Femur (tissue), 1 donor: ENCODE results near the gene DCLK3.

Experiments
- DNase-seq: peaks from one replicate; pipeline ENCODE4 v3.0.0-alpha.2; 2017

Gene DCLK3

GRCh38 chr3:36763850-36764703, at the start of gene DCLK3:
TSS of gene DCLK3 (minus strand) at chr3:36764553. CDS start at chr3:36764263, 290 bp downstream.
- DNase-seq = peak; percentile 40

- DNase-seq = no peak
Measured at GRCh38 chr3:36813305-36813704, 49.0 kb upstream of the DCLK3 start.

- no peak for DNase-seq
Measured at GRCh38 chr3:36812240-36812639, 47.9 kb upstream of the DCLK3 start.

GRCh38 chr3:36811768-36812167, 47.4 kb upstream of the DCLK3 start:
- DNase-seq = no peak

GRCh38 chr3:36804295-36805055, 40.1 kb upstream of the DCLK3 start:
- DNase-seq = no peak

- DNase-seq = no peak
Measured at GRCh38 chr3:36803091-36803791, 38.9 kb upstream of the DCLK3 start.

GRCh38 chr3:36800533-36801116, 36.3 kb upstream of the DCLK3 start:
- no peak for DNase-seq

GRCh38 chr3:36796881-36797280, 32.5 kb upstream of the DCLK3 start:
- no peak for DNase-seq

- no peak for DNase-seq
Measured at GRCh38 chr3:36796161-36796560, 31.8 kb upstream of the DCLK3 start.

- no peak for DNase-seq
Measured at GRCh38 chr3:36795622-36796021, 31.3 kb upstream of the DCLK3 start.

GRCh38 chr3:36792342-36792741, 28.0 kb upstream of the DCLK3 start:
- DNase-seq = no peak

- no peak for DNase-seq
Measured at GRCh38 chr3:36790765-36791164, 26.4 kb upstream of the DCLK3 start.

- DNase-seq = no peak
Measured at GRCh38 chr3:36786921-36787890, 22.9 kb upstream of the DCLK3 start.

- no peak for DNase-seq
Measured at GRCh38 chr3:36784138-36784635, 19.8 kb upstream of the DCLK3 start.

- no peak for DNase-seq
Measured at GRCh38 chr3:36777424-36778218, 13.3 kb upstream of the DCLK3 start.

- no peak for DNase-seq
Measured at GRCh38 chr3:36776436-36776835, 12.1 kb upstream of the DCLK3 start.

- DNase-seq = no peak
Measured at GRCh38 chr3:36774052-36774451, 9.7 kb upstream of the DCLK3 start.

GRCh38 chr3:36771931-36772330, 7.6 kb upstream of the DCLK3 start:
- DNase-seq = no peak

GRCh38 chr3:36769926-36770325, 5.6 kb upstream of the DCLK3 start:
- DNase-seq = no peak

- DNase-seq = no peak
Measured at GRCh38 chr3:36765104-36765503, 751 bp upstream of the DCLK3 start.

- DNase-seq = no peak
Measured at GRCh38 chr3:36764704-36765038, 318 bp upstream of the DCLK3 start.
